Activated naive CD4-positive, alpha-beta T cell treated with anti-CD3 and anti-CD28 coated beads for 36 hours (primary cell): ENCODE measurements around the gene PRCC. TPM values are rescaled to one million over a fixed set of nuclear protein-coding genes. Genes with fewer than 3 reads are reported as not detected.

ENCODE experiments used
- CTCF ChIA-PET: fragments of 350-600 bp; sonication (Branson Sonifier 250); formaldehyde crosslinking; loops from one replicate; lab custom pipeline; 2021; ENCODE audit warnings: antibody characterized with exemption; lab: Charles Lee
- DNase-seq: peaks from one replicate; pipeline ENCODE4 v3.0.0-alpha.2; 2020
- H3K27ac Mint-ChIP-seq: one replicate; pipeline ENCODE4 v1.8.0; 2021; ENCODE audit warnings: mild to moderate bottlenecking, mixed read lengths
- H3K27me3 Mint-ChIP-seq: one replicate; pipeline ENCODE4 v1.8.0; 2021; ENCODE audit warnings: low read depth, mixed read lengths
- H3K36me3 Mint-ChIP-seq: one replicate; pipeline ENCODE4 v1.8.0; 2021; ENCODE audit warnings: low read depth, mixed read lengths
- H3K4me1 Mint-ChIP-seq: one replicate; pipeline ENCODE4 v1.8.0; 2021; ENCODE audit warnings: low read depth, mixed read lengths
- H3K4me3 Mint-ChIP-seq: one replicate; pipeline ENCODE4 v1.8.0; 2021; ENCODE audit warnings: mild to moderate bottlenecking, moderate library complexity, mixed read lengths
- H3K9me3 Mint-ChIP-seq: one replicate; pipeline ENCODE4 v1.8.0; 2021; ENCODE audit warnings: mixed read lengths
- intact Hi-C: fragments of 100-400 bp; cut with micrococcal nuclease; formaldehyde crosslinking; loops from one replicate; pipeline ENCODE4 v1.15.1; 2023
- total RNA-seq, 2 experiments: library from RNA; stranded (reverse); gene quantifications; one replicate each; pipeline ENCODE4 v1.2.3, GENCODE V29; 2021

Gene PRCC
- total RNA-seq, 2 experiments from 2014 or later = 55.2 to 55.8 TPM

GRCh38 chr1:156766298-156767100 is 836 bp upstream of the PRCC start:
- Mint-ChIP-seq H3K27ac (no peak overlapping the region), H3K4me1 (peaks cover 36% of the 10 kb centered on the region), H3K9me3 (no peaks in the 10 kb centered on the region), H3K4me3 (no peak overlapping the region), H3K36me3 (peaks cover 22% of the 10 kb centered on the region), H3K27me3 (no peaks in the 10 kb centered on the region)
- DNase-seq = peak; percentile 33
- CTCF ChIA-PET = interaction anchor here (0.8 to 8.7 kb wide), 3 partner anchors 25 to 62 kb away, joined by 3 to 124 read pairs (median 3); partner anchors contain the start of genes ISG20L2, METTL25B and MRPL24
- intact Hi-C loops = loop anchor here (1.0 to 2.0 kb wide), 10 partner anchors 15 to 428 kb away; partner anchors contain the start of genes CCT3, ETV3, HDGF and ISG20L2

GRCh38 chr1:156767879-156768604 is 707 bp downstream of the PRCC start:
- no peak overlapping the region for H3K27ac Mint-ChIP-seq
- H3K4me1 Mint-ChIP-seq = peaks cover 47% of the 10 kb centered on the region
- H3K9me3 Mint-ChIP-seq = no peaks in the 10 kb centered on the region
- H3K27me3 Mint-ChIP-seq = no peaks in the 10 kb centered on the region
- CTCF ChIA-PET = interaction anchor here (0.7 to 8.7 kb wide), 5 partner anchors 21 to 46 kb away, joined by 3 to 124 read pairs (median 4); partner anchors contain the start of genes ISG20L2, METTL25B and MRPL24
- no peak overlapping the region for H3K4me3 Mint-ChIP-seq
- peaks cover 26% of the 10 kb centered on the region for H3K36me3 Mint-ChIP-seq
- intact Hi-C loops = loop anchor here (1.0 to 2.0 kb wide), 10 partner anchors 17 to 429 kb away; partner anchors contain the start of genes CCT3, ETV3, HDGF and ISG20L2
- DNase-seq = peak; percentile 65

GRCh38 chr1:156768610-156769295 is 1.4 kb downstream of the PRCC start:
- Mint-ChIP-seq H3K36me3 (peaks cover 28% of the 10 kb centered on the region), H3K27me3 (no peaks in the 10 kb centered on the region), H3K27ac (no peak overlapping the region), H3K4me1 (peaks cover 54% of the 10 kb centered on the region), H3K4me3 (no peak overlapping the region), H3K9me3 (no peaks in the 10 kb centered on the region)
- CTCF ChIA-PET = interaction anchor here (0.7 to 8.7 kb wide), 4 partner anchors 22 to 45 kb away, joined by 3 to 124 read pairs (median 4); partner anchors contain the start of genes ISG20L2 and METTL25B
- DNase-seq = no peak
- intact Hi-C loops = no loop called here

- Mint-ChIP-seq H3K4me1 (peaks cover 70% of the 10 kb centered on the region), H3K27ac (no peak overlapping the region), H3K4me3 (no peak overlapping the region), H3K36me3 (peaks cover 29% of the 10 kb centered on the region), H3K27me3 (no peaks in the 10 kb centered on the region), H3K9me3 (no peaks in the 10 kb centered on the region)
- CTCF ChIA-PET = interaction anchor here (1.0 to 8.7 kb wide), 4 partner anchors 19 to 87 kb away, joined by 3 to 124 read pairs (median 4); partner anchors contain the start of genes ISG20L2 and METTL25B
- DNase-seq = no peak
- intact Hi-C loops = no loop called here
These were observed 4.9 kb downstream of the PRCC start for GRCh38 chr1:156772222-156772621.

GRCh38 chr1:156772728-156773497 is 5.6 kb downstream of the PRCC start:
- DNase-seq = no peak
- intact Hi-C loops = no loop called here
- Mint-ChIP-seq H3K9me3 (no peaks in the 10 kb centered on the region), H3K27me3 (no peaks in the 10 kb centered on the region), H3K27ac (no peak overlapping the region), H3K4me3 (no peak overlapping the region), H3K36me3 (peaks cover 29% of the 10 kb centered on the region), H3K4me1 (peaks cover 75% of the 10 kb centered on the region)
- CTCF ChIA-PET = interaction anchor here (0.6 to 8.7 kb wide), 3 partner anchors 18 to 92 kb away, joined by 3 to 124 read pairs (median 4); partner anchors contain the start of genes ISG20L2 and METTL25B

- Mint-ChIP-seq H3K4me1 (peaks cover 75% of the 10 kb centered on the region), H3K27ac (no peak overlapping the region), H3K9me3 (no peaks in the 10 kb centered on the region), H3K4me3 (no peak overlapping the region), H3K36me3 (peaks cover 26% of the 10 kb centered on the region), H3K27me3 (no peaks in the 10 kb centered on the region)
- no peak for DNase-seq
- CTCF ChIA-PET = interaction anchor here (8.7 kb wide), 1 partner anchor 47 kb away, joined by 124 read pairs; the partner anchor contains the start of genes ISG20L2 and METTL25B
- intact Hi-C loops = no loop called here
These were observed 6.3 kb downstream of the PRCC start for GRCh38 chr1:156773607-156774006.

- Mint-ChIP-seq H3K27ac (no peak overlapping the region), H3K4me1 (peaks cover 55% of the 10 kb centered on the region)
These were observed 8.5 kb downstream of the PRCC start for GRCh38 chr1:156775799-156776198.

GRCh38 chr1:156776942-156777341 is 9.6 kb downstream of the PRCC start:
- DNase-seq = no peak
- CTCF ChIA-PET = interaction anchor here (2.6 kb wide), 1 partner anchor 51 kb away, joined by 16 read pairs; no protein-coding TSS in a partner anchor
- peaks cover 58% of the 10 kb centered on the region for H3K4me1 Mint-ChIP-seq
- peaks cover 13% of the 10 kb centered on the region for H3K36me3 Mint-ChIP-seq
- H3K27ac Mint-ChIP-seq = no peak overlapping the region
- no peaks in the 10 kb centered on the region for H3K27me3 Mint-ChIP-seq
- intact Hi-C loops = no loop called here
- no peaks in the 10 kb centered on the region for H3K9me3 Mint-ChIP-seq
- H3K4me3 Mint-ChIP-seq = no peak overlapping the region

More at GRCh38 chr1:156775799-156776198, 8.5 kb downstream of the PRCC start:
- no peaks in the 10 kb centered on the region for H3K27me3 Mint-ChIP-seq
- peaks cover 13% of the 10 kb centered on the region for H3K36me3 Mint-ChIP-seq
- intact Hi-C loops = no loop called here
- peak; percentile 21 for DNase-seq
- no peak overlapping the region for H3K4me3 Mint-ChIP-seq
- H3K9me3 Mint-ChIP-seq = no peaks in the 10 kb centered on the region
- CTCF ChIA-PET = interaction anchor here (0.9 to 2.6 kb wide), 3 partner anchors 19 to 86 kb away, joined by 4 to 16 read pairs (median 5); no protein-coding TSS in a partner anchor

- H3K27me3 Mint-ChIP-seq = no peaks in the 10 kb centered on the region
- H3K27ac Mint-ChIP-seq = no peak overlapping the region
- no peak for DNase-seq
- H3K4me1 Mint-ChIP-seq = peaks cover 51% of the 10 kb centered on the region
- intact Hi-C loops = no loop called here
- H3K4me3 Mint-ChIP-seq = no peak overlapping the region
- CTCF ChIA-PET = interaction anchor here (2.6 kb wide), 1 partner anchor 51 kb away, joined by 16 read pairs; no protein-coding TSS in a partner anchor
- H3K36me3 Mint-ChIP-seq = peaks cover 19% of the 10 kb centered on the region
- H3K9me3 Mint-ChIP-seq = no peaks in the 10 kb centered on the region
These were observed 10.2 kb downstream of the PRCC start for GRCh38 chr1:156777573-156777972.

GRCh38 chr1:156781585-156782186 is 14.4 kb downstream of the PRCC start:
- CTCF ChIA-PET = interaction anchor here (1.0 to 1.8 kb wide), 6 partner anchors 26 to 109 kb away, joined by 3 to 6 read pairs (median 5); partner anchors contain the start of gene NTRK1
- no peak overlapping the region for H3K27ac Mint-ChIP-seq

More at GRCh38 chr1:156781585-156782186, 14.4 kb downstream of the PRCC start:
- Mint-ChIP-seq H3K9me3 (no peaks in the 10 kb centered on the region), H3K36me3 (peaks cover 22% of the 10 kb centered on the region), H3K27me3 (no peaks in the 10 kb centered on the region), H3K4me1 (peaks cover 23% of the 10 kb centered on the region), H3K4me3 (no peak overlapping the region)
- DNase-seq = no peak
- intact Hi-C loops = no loop called here
